Smooth muscle cell (in vitro differentiated cells): ENCODE data around the gene BACH2. TPM values are rescaled to one million over a fixed set of nuclear protein-coding genes. Genes with fewer than 3 reads are reported as not detected.
A peak's percentile ranks its signal among the peaks of the same experiment; 100 is the strongest.

ENCODE experiments used
- DNase-seq: peaks from one replicate; lab custom pipeline; 2025; ENCODE audit not compliant: unreplicated experiment; lab: John Stamatoyannopoulos, UW
- H2AFZ ChIP-seq: fragments of 200-600 bp; sonication (generic); 2 replicates; pipeline ENCODE4 v1.6.0; 2016; ENCODE audit warnings: antibody characterized with exemption, low read depth, mild to moderate bottlenecking
- H3F3A ChIP-seq: fragments of 200-600 bp; sonication (generic); 2 replicates; pipeline ENCODE4 v1.6.0; 2017; ENCODE audit warnings: antibody characterized with exemption, low read depth
- H3K27ac ChIP-seq: fragments of 200-600 bp; sonication (generic); 2 replicates; pipeline ENCODE4 v1.5.1; 2016; ENCODE audit warnings: low read depth, mild to moderate bottlenecking
- H3K27me3 ChIP-seq: fragments of 200-600 bp; sonication (generic); 2 replicates; pipeline ENCODE4 v1.6.1; 2016; ENCODE audit warnings: low read depth, mild to moderate bottlenecking
- H3K36me3 ChIP-seq: fragments of 200-600 bp; sonication (generic); 2 replicates; pipeline ENCODE4 v1.5.1; 2016; ENCODE audit warnings: low read depth
- H3K4me1 ChIP-seq: fragments of 200-600 bp; sonication (generic); 2 replicates; pipeline ENCODE4 v1.5.1; 2016; ENCODE audit warnings: low read depth
- H3K4me2 ChIP-seq: fragments of 200-600 bp; sonication (generic); 2 replicates; pipeline ENCODE4 v1.6.0; 2016; ENCODE audit warnings: mild to moderate bottlenecking
- H3K4me3 ChIP-seq: fragments of 200-600 bp; sonication (generic); 2 replicates; pipeline ENCODE4 v1.5.1; 2016; ENCODE audit warnings: mild to moderate bottlenecking
- H3K79me2 ChIP-seq: fragments of 200-600 bp; sonication (generic); 2 replicates; pipeline ENCODE4 v1.6.0; 2016; ENCODE audit warnings: low read depth, mild to moderate bottlenecking
- H3K9ac ChIP-seq: fragments of 200-600 bp; sonication (generic); 2 replicates; pipeline ENCODE4 v1.6.0; 2016; ENCODE audit warnings: low read depth
- H3K9me3 ChIP-seq: fragments of 200-600 bp; sonication (generic); replicated peaks from 2 replicates; pipeline ENCODE4 v1.5.1; 2016; ENCODE audit warnings: low read depth
- H4K20me1 ChIP-seq: fragments of 200-600 bp; sonication (generic); 2 replicates; pipeline ENCODE4 v1.6.0; 2016; ENCODE audit warnings: low read depth
- CTCF ChIP-seq: fragments of 200-600 bp; sonication (generic); IDR thresholded peaks from 2 replicates; pipeline ENCODE4 v1.5.1; 2017; ENCODE audit warnings: borderline replicate concordance, mild to moderate bottlenecking, antibody characterized with exemption; ENCODE audit not compliant: insufficient read depth, poor library complexity, severe bottlenecking
- WGBS: methylation state at CpG from one replicate; pipeline ENCODE4 v1.1.7; 2016; ENCODE audit warnings: low lambda C conversion rate; 5-methylcytosine and 5-hydroxymethylcytosine counted together
- polyA plus RNA-seq: library from polyadenylated mRNA; unstranded; fragments of >200 nt; fragmentation: Nextera tagmentation; extraction: Ambion mirVana; gene quantifications from 2 replicates; pipeline ENCODE4 v1.2.1, GENCODE V29; 2016
- total RNA-seq: library from RNA; depleted of rRNA; stranded (reverse); fragments of >200 nt; gene quantifications from 2 replicates; pipeline ENCODE4 v1.2.3, GENCODE V29; 2014

Gene BACH2
- total and polyA plus RNA-seq, 2 experiments from 2014 or later = 3.0 to 4.5 TPM

GRCh38 chr6:89970609-89971337 is 325.9 kb downstream of the BACH2 start:
- 39% methylated on average over 8 of the region's 8 CpGs for WGBS

GRCh38 chr6:89970072-89970471 is 326.6 kb downstream of the BACH2 start:
- 92% methylated on average over 7 of the region's 7 CpGs for WGBS
- H2AFZ ChIP-seq = no peak overlapping the region
- no peak overlapping the region for H3K27ac ChIP-seq
- no peak for DNase-seq
- H3K36me3 ChIP-seq = no peaks in the 10 kb centered on the region
- H3K79me2 ChIP-seq = no peaks in the 10 kb centered on the region
- no peaks in the 10 kb centered on the region for H3F3A ChIP-seq
- H3K27me3 ChIP-seq = no peaks in the 10 kb centered on the region
- no peaks in the 10 kb centered on the region for H4K20me1 ChIP-seq
- no peak overlapping the region for H3K4me2 ChIP-seq
- TF ChIP-seq CTCF = no peak
- no peak overlapping the region for H3K4me3 ChIP-seq
- H3K4me1 ChIP-seq = no peaks in the 10 kb centered on the region
- H3K9ac ChIP-seq = no peak overlapping the region
- H3K9me3 ChIP-seq = no peaks in the 10 kb centered on the region

More at GRCh38 chr6:89970609-89971337, 325.9 kb downstream of the BACH2 start:
- H3F3A ChIP-seq = no peaks in the 10 kb centered on the region
- H3K4me1 ChIP-seq = no peaks in the 10 kb centered on the region
- no peaks in the 10 kb centered on the region for H4K20me1 ChIP-seq
- no peaks in the 10 kb centered on the region for H3K79me2 ChIP-seq
- H2AFZ ChIP-seq = no peak overlapping the region
- peak; percentile 72 for TF ChIP-seq CTCF
- no peaks in the 10 kb centered on the region for H3K36me3 ChIP-seq
- H3K9me3 ChIP-seq = no peaks in the 10 kb centered on the region
- H3K27me3 ChIP-seq = no peaks in the 10 kb centered on the region
- H3K4me3 ChIP-seq = no peak overlapping the region
- no peak for DNase-seq
- no peak overlapping the region for H3K9ac ChIP-seq
- H3K27ac ChIP-seq = peak overlapping the region; percentile 18
- H3K4me2 ChIP-seq = no peak overlapping the region

GRCh38 chr6:89966913-89967312 is 329.7 kb downstream of the BACH2 start:
- no peaks in the 10 kb centered on the region for H3K36me3 ChIP-seq
- H3K27me3 ChIP-seq = no peaks in the 10 kb centered on the region
- no peaks in the 10 kb centered on the region for H3K4me1 ChIP-seq
- H3K79me2 ChIP-seq = no peaks in the 10 kb centered on the region
- 94% methylated on average over 3 of the region's 3 CpGs for WGBS
- H3K4me2 ChIP-seq = no peak overlapping the region
- H4K20me1 ChIP-seq = no peaks in the 10 kb centered on the region
- H3K4me3 ChIP-seq = no peak overlapping the region
- no peak overlapping the region for H3K9ac ChIP-seq
- TF ChIP-seq CTCF = no peak
- H3K9me3 ChIP-seq = no peaks in the 10 kb centered on the region
- H2AFZ ChIP-seq = no peak overlapping the region
- DNase-seq = no peak
- H3K27ac ChIP-seq = no peak overlapping the region
- H3F3A ChIP-seq = no peaks in the 10 kb centered on the region

GRCh38 chr6:89966228-89966544 is 330.5 kb downstream of the BACH2 start:
- no peak for DNase-seq
- Histone ChIP-seq H3K27me3 (peaks cover 4% of the 10 kb centered on the region), H3K9me3 (no peaks in the 10 kb centered on the region), H2AFZ (no peak overlapping the region), H3K9ac (no peak overlapping the region), H3F3A (no peaks in the 10 kb centered on the region), H3K4me1 (no peaks in the 10 kb centered on the region), H3K4me2 (no peak overlapping the region), H3K79me2 (no peaks in the 10 kb centered on the region), H4K20me1 (no peaks in the 10 kb centered on the region), H3K36me3 (no peaks in the 10 kb centered on the region), H3K4me3 (no peak overlapping the region), H3K27ac (no peak overlapping the region)
- WGBS = 20% methylated on average over 1 of the region's 1 CpG
- TF ChIP-seq CTCF = no peak
